Right lobe of liver (tissue), 4 donors: ENCODE measurements around the gene CLASRP.

Experiments
- CTCF ChIP-seq, 4 donors: fragments of 200-600 bp in 3 of 4; fragments of 450-650 bp in 1 of 4; IDR thresholded peaks; one replicate each; pipeline versions ENCODE4 v1.5.1 to v1.8.0; 2016 to 2022; ENCODE audit warnings: antibody characterized with exemption in 4 of 4, mild to moderate bottlenecking in 2 of 4
- POLR2A ChIP-seq: fragments of 450-650 bp; IDR thresholded peaks from one replicate; pipeline ENCODE4 v1.6.1; 2017; ENCODE audit warnings: antibody characterized with exemption, mild to moderate bottlenecking
- donor health status: DM: no; HTN: no; CAD: no.
- donor health status: DM: no; HTN: no; CAD: no.
- donor health status: DM: no; HTN: yes; CAD: no.

GRCh38 chr19:45091031-45091923 lies 52.4 kb downstream of the CLASRP start:
- no peak for TF ChIP-seq CTCF (IDR thresholded peaks at IDR 0.05)
- peak; percentile 44 for TF ChIP-seq POLR2A
